IPS-18c (cell line): ENCODE results near the gene CAV2.

Source experiments
- H3K4me3 ChIP-seq: 2 replicates; pipeline ENCODE4 v1.7.0; 2013; ENCODE audit warnings: low read depth, mild to moderate bottlenecking, low read length, moderate library complexity; ENCODE audit not compliant: insufficient read depth
- H3K9me3 ChIP-seq: one replicate; pipeline ENCODE4 v1.6.1; 2013; ENCODE audit warnings: mild to moderate bottlenecking, low read length, moderate library complexity; ENCODE audit not compliant: control insufficient read depth, insufficient read depth

CAV2 gene

DNA sequence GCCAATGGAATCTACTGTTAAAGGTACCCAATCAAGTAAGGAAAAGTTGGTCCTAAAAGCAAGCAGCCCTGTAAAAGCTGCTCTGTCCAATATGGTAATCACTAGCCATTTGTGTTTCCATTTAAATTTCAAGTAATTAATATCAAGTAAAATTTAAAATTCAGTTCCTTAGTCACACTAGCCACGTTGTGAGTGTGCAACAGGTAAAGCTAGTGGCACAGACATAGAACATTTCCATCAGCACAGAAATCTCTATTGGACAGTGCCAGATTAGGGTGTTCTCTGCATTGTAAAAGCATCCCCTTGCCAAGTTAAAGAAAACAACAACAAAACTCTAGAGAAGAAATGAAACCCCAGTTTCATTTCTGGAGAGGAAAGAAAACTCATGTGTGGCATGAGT, 29.7 kb downstream of the CAV2 start:
- Histone ChIP-seq H3K4me3 (no peak overlapping the region), H3K9me3 (no peaks in the 10 kb centered on the region)

DNA sequence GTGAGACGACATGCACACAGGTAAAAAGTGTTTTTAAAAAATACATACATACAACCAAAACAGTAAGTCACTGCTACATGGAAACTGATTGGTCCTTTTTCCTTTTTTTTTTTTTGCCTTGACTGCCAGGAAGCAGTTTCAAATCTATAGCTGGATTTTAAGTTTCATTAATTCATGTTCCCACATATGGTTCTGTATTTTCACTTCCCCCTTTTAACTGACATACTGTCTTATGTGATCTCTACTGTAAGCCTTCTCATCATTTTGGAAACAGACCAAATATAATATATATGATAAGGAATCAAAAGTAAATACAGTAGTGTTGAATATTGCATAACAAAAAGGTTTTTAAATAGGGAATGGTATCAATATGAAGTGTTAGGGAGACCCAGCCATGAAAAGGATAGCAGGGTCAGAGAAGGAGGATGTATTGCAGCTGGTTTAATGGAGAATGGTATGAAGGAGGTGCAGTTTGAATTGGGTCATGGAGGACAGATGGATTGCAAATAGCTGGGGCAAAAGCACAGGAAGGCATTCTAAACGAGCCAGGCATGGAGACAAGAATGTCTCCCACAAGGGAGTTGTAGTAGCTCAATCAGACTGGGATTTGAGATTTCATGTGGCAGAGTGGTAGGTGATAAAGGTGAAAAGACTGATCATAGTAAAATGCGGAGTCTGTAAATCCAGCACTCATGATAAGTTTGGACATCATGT, 30.7 kb downstream of the CAV2 start:
- H3K9me3 ChIP-seq = no peaks in the 10 kb centered on the region
- H3K4me3 ChIP-seq = no peak overlapping the region

DNA sequence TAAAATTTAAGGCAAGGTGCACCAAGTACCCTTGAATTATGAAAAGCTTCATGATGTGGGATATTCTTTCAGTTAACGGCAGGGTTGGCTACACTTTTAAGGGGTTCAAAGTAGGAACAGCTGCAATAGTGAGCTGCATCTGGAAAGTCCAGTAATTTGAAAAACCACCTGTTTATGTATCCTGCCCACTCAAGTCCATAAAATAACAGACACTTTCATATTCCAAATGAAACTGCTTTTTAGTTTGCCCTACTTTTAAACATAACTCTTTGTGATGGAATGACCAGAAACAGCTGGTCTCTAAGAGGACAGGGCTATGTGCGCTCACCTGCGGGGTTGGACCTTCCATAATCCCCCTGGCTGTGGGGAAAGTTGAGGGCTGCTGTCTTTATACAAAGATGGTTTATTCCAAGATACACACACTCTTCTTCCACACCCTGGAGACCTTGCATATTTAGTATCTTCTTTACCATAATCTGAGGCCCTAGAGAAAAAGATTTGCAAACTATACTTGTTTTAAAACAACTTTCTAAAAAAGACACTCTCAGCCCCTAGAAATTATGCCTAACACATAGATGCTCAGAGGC, 32.7 kb downstream of the CAV2 start:
- no peak overlapping the region for H3K4me3 ChIP-seq

DNA sequence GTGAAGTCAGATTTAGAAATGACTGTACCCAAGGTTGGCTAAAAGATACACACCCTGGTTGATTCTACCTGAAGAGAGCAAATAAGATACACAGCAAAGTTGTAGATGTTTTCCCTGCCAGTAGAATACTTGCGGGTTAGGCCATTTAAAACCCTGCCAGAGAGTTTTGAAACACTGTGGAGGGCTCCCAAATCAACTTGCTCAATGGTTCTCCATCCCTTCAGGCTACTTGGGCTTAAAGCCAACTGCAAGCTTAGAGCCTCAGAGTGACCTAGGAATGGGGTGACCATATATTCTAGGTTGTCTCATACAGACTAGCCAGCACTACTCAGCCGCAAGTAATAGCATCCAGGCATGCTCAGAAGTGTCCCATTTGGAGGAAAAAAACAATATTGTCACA, 35.3 kb downstream of the CAV2 start:
- H3K4me3 ChIP-seq = no peak overlapping the region
- H3K9me3 ChIP-seq = peaks cover under 1% of the 10 kb centered on the region

More for the DNA sequence above, 32.7 kb downstream of the CAV2 start:
- H3K9me3 ChIP-seq = no peaks in the 10 kb centered on the region

DNA sequence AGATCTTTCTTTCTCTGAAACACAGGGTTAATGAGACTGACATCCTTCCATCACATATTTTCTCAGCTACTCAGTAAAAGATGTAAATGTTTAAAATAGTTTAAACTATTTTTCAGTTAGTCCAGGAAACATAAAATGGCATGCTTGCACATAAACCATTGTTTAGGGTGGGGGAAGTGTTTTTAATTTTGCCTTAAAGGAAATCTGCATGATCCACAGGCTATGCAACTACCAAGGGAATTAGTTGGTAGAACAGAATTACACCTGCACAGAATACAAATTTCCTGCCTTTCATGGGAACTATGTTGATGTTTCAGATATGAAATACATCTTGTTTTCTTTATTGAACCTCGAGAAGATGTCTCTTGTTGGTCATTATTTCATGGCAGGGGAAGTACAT, 35.9 kb downstream of the CAV2 start:
- Histone ChIP-seq H3K9me3 (peaks cover 2% of the 10 kb centered on the region), H3K4me3 (no peak overlapping the region)

DNA sequence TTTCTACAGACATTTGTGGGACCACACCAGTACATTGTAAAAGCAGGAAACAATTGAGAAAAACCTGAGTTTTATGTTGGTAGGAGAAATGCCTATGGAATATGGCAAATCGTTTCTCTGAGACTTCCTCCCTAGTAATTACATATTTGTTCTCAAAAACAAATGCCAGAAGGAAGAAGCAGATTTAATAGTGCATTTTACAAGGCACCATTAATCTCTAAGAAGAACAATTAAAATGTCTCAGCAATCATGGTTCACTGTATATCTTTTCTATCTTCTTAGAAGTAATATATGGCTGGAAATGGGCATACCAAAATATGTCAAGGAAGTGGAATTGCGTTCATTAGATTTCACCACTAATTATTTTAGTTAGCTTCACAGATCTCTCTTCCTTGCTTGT, 38.6 kb downstream of the CAV2 start:
- Histone ChIP-seq H3K4me3 (no peak overlapping the region), H3K9me3 (peaks cover 2% of the 10 kb centered on the region)

DNA sequence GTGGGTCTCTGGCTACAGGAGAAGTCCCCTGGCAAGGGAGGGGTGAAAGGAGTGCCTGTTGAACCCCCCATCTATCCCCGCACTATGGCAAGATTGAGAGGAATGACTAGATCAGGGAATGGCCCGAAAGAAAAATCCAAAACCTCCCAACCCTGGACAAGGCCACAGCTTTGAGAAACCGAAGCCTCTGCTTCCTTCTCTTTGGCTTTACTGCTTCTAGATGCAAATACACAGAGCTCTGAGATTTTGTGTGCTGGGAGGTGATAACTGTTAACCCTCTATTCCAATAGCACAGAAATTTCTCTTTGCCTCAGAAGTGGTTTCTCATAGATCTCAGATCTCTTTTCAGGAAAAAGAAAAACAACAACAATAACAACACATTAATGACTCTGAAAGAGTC, 40.3 kb downstream of the CAV2 start:
- peaks cover 2% of the 10 kb centered on the region for H3K9me3 ChIP-seq
- H3K4me3 ChIP-seq = no peak overlapping the region

DNA sequence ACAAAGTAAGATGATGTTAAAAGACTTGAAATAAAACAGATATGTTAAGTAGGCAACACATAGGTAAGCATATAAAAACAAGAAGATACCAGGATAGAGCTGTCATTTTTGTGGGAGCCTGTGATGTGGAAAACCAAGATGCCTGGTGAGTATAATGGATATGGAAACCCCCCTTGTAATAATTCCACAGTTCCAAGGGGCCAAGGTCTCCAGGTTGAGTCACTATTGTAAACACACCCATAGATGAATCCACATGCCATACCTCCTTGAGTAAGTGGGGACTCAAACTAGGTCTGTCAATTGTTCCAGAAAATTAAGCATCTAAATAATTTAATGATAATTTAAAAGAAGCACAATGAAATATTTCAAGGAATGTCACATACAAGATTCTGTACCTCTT, 41.2 kb downstream of the CAV2 start:
- Histone ChIP-seq H3K9me3 (peaks cover 2% of the 10 kb centered on the region), H3K4me3 (no peak overlapping the region)

DNA sequence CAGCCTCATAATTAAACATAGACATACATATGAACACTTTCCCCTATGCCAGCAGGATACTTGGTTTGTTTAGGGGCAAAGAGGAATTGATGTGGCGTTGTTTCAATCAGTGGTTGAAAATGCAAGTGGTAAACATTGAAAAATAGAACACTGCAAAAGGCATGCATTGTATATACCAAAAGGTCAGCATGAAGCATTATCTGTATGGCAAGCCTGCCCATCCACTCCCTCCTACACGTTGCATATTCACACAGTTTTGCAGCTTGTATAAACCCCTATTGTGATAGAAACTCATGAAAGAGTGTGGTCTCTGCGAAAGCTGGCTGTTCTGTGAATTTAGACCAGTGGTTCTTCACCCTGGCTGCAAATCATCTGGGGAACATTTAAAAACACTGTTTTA, 42.4 kb downstream of the CAV2 start:
- Histone ChIP-seq H3K9me3 (peaks cover 2% of the 10 kb centered on the region), H3K4me3 (no peak overlapping the region)

DNA sequence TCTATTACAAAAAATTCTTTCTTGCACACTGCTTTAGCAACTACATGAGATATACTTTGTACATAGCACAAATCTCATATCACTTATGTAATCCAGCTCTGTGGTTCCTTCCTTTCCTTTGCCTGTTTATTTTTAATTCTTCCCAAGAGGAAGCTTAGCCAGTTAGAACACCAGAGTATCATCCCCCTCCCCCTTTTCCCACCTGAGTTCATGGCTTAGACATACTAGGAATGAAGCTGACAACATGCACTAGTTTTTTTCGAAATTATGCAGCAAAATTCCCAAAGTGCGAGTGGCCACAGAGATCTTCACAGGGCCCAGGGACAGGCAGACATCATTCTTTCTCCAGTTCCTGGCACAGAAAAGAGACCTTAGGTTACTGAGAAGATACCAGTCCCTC, 43.1 kb downstream of the CAV2 start:
- no peak overlapping the region for H3K4me3 ChIP-seq
- H3K9me3 ChIP-seq = peaks cover 2% of the 10 kb centered on the region

DNA sequence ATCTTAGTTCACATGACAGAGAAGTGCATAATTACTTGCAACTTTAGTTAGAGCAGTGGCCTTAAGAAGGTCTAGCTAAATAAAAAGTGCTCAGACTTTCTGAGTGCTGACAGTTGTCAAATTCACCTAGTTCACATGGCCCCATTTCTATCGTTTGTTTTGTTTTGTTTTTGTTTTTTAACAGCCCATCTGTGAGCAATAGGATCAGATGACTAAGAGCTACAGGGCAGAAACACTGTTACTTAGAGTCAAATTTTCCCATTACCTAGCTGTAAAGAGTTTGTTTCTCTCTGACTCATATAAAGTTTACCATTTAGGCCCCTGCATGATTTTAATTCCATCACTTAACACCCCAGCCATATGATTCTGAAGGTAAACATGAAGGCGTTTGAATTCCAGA, 44.1 kb downstream of the CAV2 start:
- no peak overlapping the region for H3K4me3 ChIP-seq

DNA sequence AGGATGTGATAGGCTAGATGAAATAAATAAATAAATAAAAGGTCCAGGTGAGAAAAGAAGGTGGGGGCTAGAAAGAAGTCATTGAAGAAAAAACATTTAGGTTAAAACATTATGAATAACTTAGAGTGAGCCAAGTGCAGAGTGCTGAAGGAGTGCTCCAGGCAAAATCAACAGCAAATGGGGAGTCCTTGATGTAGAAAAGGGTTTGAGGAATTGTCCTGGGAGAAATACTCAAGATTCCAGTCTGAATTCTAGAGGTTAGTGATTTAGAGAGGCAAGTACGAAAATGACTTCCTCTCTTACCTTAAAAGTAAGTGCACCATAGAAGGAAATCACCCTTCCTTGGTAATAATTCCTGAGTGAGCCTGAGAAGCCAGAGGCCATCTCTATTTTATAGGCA, 44.9 kb downstream of the CAV2 start:
- no peak overlapping the region for H3K4me3 ChIP-seq
- H3K9me3 ChIP-seq = peaks cover 2% of the 10 kb centered on the region

More for the DNA sequence above, 44.1 kb downstream of the CAV2 start:
- H3K9me3 ChIP-seq = peaks cover 2% of the 10 kb centered on the region

DNA sequence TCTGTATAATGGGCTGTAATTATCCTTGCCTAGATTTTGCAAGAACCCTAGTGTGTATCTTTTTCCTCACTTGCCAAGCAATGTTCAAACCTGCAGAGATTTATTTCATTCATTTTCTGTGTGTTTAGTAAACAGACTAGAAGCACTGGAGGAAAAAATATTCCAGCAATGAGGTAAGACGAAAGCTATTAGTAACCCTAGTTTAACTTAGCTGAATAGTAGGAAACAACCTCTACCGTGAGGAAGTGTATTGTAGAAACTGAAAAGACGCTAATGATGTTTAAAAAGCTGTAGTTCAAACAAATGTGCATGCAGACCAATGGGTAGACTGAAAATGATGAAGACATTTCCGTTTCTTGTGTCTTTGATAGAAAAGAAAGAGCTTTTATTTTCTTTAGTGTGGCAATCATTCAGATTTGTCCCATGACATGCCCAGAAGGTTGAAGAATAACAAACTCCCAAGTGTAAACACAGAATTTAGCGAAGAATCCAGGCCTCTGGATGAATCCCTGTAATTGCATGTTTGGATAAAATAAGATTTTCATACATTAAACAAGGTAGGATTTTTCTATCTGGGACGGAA, 46.0 kb downstream of the CAV2 start:
- H3K9me3 ChIP-seq = no peaks in the 10 kb centered on the region
- H3K4me3 ChIP-seq = no peak overlapping the region

DNA sequence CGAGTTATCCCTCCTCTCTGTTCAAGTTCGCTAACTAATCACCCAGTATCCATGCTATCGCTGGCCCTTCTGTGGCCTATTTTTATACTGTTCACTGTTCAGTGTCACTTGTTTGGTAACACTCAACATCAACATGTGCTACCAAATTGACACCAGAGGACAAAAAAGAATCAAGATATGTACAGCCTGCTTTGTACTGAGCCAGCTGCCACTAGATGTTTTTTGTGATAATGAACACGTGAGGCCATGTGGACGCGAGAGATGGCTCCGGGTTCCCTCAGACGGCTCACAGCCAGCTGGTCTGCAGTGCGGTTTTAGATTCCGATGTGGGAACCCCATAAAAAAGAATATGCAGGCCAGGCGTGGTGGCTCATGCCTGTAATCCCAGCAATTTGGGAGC, 46.5 kb downstream of the CAV2 start:
- Histone ChIP-seq H3K4me3 (no peak overlapping the region), H3K9me3 (no peaks in the 10 kb centered on the region)

DNA sequence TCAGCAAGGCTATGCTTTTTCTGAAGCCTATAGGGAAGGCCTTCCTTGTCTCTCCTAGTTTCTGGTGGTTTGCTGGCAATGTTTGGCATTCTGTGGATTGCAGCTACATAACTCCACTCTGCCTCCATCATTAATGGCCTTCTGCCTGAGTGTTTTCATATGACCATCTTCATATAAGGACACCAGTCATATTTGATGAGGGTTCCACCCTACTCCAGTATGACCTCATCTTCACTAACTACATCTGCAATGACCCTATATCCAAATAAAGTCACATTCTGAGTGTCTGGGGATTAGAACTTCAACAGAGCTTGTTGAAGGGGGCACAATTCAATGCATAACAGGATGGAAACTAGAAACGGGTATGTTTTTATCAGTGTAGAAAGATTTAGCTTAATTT, 47.4 kb downstream of the CAV2 start:
- Histone ChIP-seq H3K9me3 (no peaks in the 10 kb centered on the region), H3K4me3 (no peak overlapping the region)

DNA sequence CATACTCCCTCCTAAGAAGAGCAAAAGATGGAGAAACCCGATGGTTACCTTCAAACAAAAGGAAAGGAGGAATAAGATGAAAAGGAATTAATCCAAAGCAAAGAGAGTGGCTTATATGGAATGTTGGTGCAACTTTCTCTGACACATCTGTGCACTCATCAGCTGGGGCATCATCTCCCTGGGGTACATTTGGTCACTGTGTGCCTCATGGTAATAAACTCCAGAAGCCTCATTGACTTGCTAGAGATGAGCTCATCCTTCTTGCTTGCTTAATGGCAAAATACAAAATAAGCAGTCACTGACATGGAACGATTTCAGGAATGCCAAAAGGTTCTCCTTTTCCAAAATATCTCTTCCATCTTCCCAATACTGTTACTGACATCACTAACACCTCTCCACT, 47.8 kb downstream of the CAV2 start:
- H3K9me3 ChIP-seq = no peaks in the 10 kb centered on the region
- H3K4me3 ChIP-seq = no peak overlapping the region

DNA sequence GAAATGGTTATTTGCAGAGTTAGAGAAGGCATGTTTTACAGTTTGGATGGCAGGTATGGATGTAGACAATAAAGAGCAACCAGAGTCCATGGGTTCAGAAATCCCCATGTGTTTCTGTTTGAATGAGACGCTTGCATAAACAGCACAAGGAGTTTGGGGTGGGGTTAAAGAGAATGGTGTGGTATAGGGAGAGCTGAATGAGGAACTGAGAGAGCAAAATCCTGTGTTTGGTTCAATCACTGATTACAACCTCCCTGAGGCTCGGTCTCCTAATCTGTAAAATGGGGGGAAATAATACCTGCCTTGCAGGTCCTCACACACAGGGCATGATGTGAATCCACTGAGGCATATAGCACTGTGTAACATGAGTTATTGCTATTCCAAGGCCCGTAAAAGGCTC, 49.0 kb downstream of the CAV2 start:
- no peak overlapping the region for H3K4me3 ChIP-seq

DNA sequence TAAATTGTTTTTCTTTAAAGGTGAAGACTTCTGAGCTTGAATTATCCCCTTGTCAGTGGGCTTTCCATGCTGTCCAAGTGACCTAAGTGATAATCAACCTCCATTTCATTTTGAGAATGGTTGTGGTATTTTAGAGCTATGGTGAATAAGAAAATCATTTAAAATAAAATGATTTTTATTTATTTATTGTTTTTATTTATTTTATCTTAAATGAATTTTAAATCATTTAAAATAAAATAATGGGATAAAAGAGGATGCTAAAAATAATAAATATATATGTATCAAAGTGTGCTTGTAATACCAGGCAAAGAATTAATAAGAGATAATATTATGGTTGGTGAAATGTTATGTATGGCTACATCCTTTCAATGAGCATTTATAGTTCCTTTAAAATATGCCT, 49.8 kb downstream of the CAV2 start:
- Histone ChIP-seq H3K4me3 (no peak overlapping the region), H3K9me3 (no peaks in the 10 kb centered on the region)

More for the DNA sequence above, 49.0 kb downstream of the CAV2 start:
- H3K9me3 ChIP-seq = no peaks in the 10 kb centered on the region
